Peyer's patch (tissue), 4 donors: ENCODE results near the gene TOMM22. TPM values are rescaled to one million over a fixed set of nuclear protein-coding genes. Genes with fewer than 3 reads are reported as not detected.

Experiments
- DNase-seq, 3 donors: peaks; one replicate each; pipeline ENCODE4 v3.0.0-alpha.2; 2017 to 2019
- H3K27ac ChIP-seq, 4 donors: fragments of 200-600 bp; sonication (generic); one replicate each; pipeline ENCODE4 v1.5.1; 2016 to 2019
- H3K27me3 ChIP-seq, 2 donors: fragments of 200-600 bp; sonication (generic); one replicate each; pipeline ENCODE4 v1.5.1; 2019
- H3K36me3 ChIP-seq, 3 donors: fragments of 200-600 bp; sonication (generic); one replicate each; pipeline ENCODE4 v1.5.1; 2016 to 2019
- H3K4me1 ChIP-seq, 4 donors: fragments of 200-600 bp; sonication (generic); one replicate each; pipeline ENCODE4 v1.5.1; 2016 to 2019
- H3K4me3 ChIP-seq, 4 donors: fragments of 200-600 bp; sonication (generic); 1 replicate in 3 of 4; 2 replicates in 1 of 4; pipeline ENCODE4 v1.5.1; 2016 to 2019; ENCODE audit warnings: mild to moderate bottlenecking in 1 of 4
- H3K9me3 ChIP-seq, 4 donors: fragments of 200-600 bp; sonication (generic); one replicate each; pipeline ENCODE4 v1.5.1; 2016 to 2019; ENCODE audit warnings: mild to moderate bottlenecking in 1 of 4
- POLR2A ChIP-seq, 2 donors: fragments of 450-650 bp; IDR thresholded peaks; one replicate each; pipeline ENCODE4 v1.5.1; 2017; ENCODE audit warnings: antibody characterized with exemption in 2 of 2, mild to moderate bottlenecking in 2 of 2, moderate library complexity in 2 of 2
- total RNA-seq, 4 donors: library from RNA; depleted of rRNA; stranded (reverse); fragments of >200 nt; gene quantifications; one replicate each; pipeline ENCODE4 v1.1.0, GENCODE V29; 2016
- TF ChIP-seq, protein P1 (sequence below), 6 experiments: fragments of 450-650 bp in 4 of 6; fragments of 200-600 bp in 2 of 6; sonication (generic) in 1 of 6; IDR thresholded peaks; one replicate each; pipeline ENCODE4 v1.5.1; 2017 to 2019; ENCODE audit warnings: antibody characterized with exemption in 6 of 6, mild to moderate bottlenecking in 3 of 6, moderate library complexity in 1 of 6

The TOMM22 gene
- total RNA-seq, 4 donors from 2014 or later, result 19.6 to 35.5 (median 28.9) TPM

DNA sequence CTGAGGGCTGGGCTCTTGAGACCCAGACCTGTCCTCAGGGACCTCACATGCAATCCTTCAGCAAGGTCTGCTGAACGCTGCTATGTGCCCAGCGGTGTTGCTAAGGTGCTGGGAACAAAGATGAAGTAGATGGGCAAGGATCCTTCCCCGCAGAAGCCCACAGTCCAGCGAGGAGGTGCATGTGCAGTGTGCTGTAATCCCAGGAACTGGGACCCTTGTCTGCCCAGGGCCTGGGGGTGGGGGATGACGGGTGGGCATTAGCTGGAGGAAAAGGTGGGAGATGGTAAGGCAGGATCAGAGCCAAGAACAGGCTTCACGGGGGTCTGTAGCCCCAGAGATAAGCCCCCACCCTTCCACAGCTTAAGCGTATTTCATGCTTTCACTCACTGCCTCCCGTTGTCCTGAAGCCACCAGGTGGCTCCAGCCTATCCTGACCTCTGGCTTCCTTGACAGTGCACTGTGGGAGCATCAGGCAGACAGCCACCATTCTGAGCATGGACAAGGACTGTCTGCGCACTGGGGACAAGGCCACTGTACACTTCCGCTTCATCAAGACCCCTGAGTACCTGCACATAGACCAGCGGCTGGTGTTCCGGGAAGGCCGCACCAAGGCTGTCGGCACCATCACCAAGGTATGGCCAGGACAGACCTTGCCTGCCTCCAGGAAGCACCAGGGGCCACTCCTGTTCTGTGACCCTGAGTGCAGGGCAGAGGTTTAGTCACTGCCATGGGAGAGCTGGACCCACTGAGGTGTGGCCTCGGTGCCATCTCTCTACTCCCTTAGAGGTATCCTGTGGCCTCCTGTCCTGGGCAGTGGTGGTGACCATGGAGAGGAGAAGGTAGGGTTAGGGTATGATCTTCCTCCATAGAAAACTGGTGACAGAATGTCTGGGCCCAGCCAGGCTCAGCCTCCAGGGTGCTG is 46.0 kb downstream of the TOMM22 start:
- peaks cover 0 to 100% (median 5%) of the 10 kb centered on the region in 3 donors for H3K36me3 ChIP-seq
- DNase-seq, result no peak
- no peak for TF ChIP-seq POLR2A (IDR thresholded peaks at IDR 0.05)
- TF ChIP-seq, protein P1, sequence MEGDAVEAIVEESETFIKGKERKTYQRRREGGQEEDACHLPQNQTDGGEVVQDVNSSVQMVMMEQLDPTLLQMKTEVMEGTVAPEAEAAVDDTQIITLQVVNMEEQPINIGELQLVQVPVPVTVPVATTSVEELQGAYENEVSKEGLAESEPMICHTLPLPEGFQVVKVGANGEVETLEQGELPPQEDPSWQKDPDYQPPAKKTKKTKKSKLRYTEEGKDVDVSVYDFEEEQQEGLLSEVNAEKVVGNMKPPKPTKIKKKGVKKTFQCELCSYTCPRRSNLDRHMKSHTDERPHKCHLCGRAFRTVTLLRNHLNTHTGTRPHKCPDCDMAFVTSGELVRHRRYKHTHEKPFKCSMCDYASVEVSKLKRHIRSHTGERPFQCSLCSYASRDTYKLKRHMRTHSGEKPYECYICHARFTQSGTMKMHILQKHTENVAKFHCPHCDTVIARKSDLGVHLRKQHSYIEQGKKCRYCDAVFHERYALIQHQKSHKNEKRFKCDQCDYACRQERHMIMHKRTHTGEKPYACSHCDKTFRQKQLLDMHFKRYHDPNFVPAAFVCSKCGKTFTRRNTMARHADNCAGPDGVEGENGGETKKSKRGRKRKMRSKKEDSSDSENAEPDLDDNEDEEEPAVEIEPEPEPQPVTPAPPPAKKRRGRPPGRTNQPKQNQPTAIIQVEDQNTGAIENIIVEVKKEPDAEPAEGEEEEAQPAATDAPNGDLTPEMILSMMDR (IDR thresholded peaks at IDR 0.05), result no peak
- no peak overlapping the region for H3K4me3 ChIP-seq
- H3K9me3 ChIP-seq, result no peaks in the 10 kb centered on the region
- no peak overlapping the region for H3K27ac ChIP-seq
- peaks cover 0 to 7% (median 0%) of the 10 kb centered on the region in 4 donors for H3K4me1 ChIP-seq
- no peaks in the 10 kb centered on the region for H3K27me3 ChIP-seq

DNA sequence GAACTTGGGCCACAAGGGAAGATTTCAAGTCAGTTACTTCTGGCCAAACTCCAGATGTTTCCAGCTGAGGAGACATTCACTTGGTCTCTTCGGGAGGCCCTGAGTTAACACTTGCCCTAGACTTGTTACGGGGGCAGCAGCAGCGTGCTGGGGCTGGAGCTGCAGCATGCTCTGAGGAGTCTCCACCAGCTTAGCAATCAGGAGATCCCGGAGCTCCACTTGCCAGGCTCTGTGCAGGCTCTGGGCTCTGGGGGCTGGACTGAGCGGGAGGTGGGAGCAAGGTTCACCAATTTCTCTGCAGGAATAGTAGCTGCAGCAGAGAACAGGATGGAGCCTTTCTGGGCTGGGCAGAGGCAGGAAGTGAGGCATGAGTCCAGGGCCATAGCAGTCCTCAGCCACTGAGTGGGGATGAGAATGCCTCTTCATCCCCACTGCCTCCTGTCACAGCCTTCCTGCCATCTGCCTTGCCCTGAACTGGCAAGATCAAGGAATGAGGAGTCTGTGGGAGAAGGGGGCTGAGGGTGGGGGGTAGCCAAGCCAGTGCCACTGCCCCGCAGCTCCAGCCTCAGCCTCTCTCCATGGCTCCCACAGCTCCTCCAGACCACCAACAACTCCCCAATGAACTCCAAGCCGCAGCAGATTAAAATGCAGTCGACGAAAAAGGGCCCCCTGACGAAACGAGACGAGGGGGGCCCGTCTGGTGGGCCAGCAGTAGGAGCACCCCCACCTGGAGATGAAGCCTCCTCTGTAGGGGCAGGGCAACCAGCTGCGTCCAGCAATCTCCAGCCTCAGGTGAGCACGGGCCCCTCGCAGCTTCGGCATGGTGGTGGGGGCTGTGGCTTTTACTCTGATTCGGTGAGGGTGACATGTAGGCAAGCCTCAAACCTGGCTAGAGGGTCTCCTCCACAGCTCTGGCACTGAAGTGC is 47.4 kb downstream of the TOMM22 start:
- Histone ChIP-seq H3K27ac (no peak overlapping the region), H3K9me3 (no peaks in the 10 kb centered on the region), H3K36me3 (peaks cover 0 to 88% (median 5%) of the 10 kb centered on the region in 3 donors), H3K27me3 (no peaks in the 10 kb centered on the region), H3K4me1 (peaks cover 0 to 21% (median 1%) of the 10 kb centered on the region in 4 donors), H3K4me3 (no peak overlapping the region)
- no peak for TF ChIP-seq POLR2A (IDR thresholded peaks at IDR 0.05)
- TF ChIP-seq, protein P1 (IDR thresholded peaks at IDR 0.05), result no peak
- no peak for DNase-seq

DNA sequence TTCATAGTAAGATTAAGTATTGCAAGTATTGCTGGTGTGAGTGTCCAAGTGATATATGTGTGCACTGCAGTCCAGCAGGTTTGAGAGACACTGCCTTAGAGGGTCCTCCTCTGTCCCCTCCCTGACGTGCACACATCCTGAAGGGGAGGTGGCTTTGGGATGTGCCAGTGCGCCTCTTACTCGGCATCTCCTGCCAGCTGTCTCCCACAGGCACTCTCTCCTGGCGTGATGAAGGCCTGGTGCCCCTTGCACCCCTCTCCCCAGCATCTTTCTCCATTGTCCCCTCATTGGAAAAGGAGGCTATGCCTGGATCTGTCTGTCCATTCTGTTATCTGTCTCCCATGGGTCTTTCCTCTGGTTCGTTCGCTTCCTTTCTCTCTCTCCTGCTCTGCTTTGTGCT is 48.2 kb downstream of the TOMM22 start:
- no peak overlapping the region for H3K27ac ChIP-seq
- DNase-seq, result no peak

DNA sequence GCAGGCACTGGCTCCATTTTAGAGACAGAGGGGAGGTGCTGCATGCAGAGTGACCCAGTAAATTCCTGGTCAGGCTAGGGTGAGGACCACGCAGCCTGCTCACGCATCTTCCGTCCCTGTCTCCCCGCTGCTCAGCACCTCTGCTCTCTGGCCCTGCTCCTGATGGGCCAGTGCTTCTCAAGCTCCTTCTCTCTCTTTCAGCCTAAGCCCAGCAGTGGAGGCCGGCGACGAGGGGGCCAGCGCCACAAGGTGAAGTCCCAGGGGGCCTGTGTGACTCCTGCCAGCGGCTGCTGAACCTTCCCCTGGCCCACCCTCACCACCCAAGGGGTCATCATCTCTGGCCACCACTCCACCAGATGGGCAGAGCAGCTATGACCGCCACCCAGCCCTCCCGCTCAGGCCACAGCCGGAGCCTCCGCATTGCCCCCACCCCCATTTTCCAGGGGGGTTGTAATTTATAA is 48.7 kb downstream of the TOMM22 start:
- Histone ChIP-seq H3K4me1 (peaks cover 0 to 34% (median 1%) of the 10 kb centered on the region in 4 donors), H3K4me3 (no peak overlapping the region), H3K9me3 (no peaks in the 10 kb centered on the region), H3K27me3 (no peaks in the 10 kb centered on the region), H3K27ac (no peak overlapping the region), H3K36me3 (peaks cover 0 to 82% (median 5%) of the 10 kb centered on the region in 3 donors)
- DNase-seq, result no peak
- TF ChIP-seq, protein P1 (IDR thresholded peaks at IDR 0.05), result no peak
- no peak for TF ChIP-seq POLR2A (IDR thresholded peaks at IDR 0.05)

More for the DNA sequence above, 48.2 kb downstream of the TOMM22 start:
- H3K27me3 ChIP-seq, result no peaks in the 10 kb centered on the region
- no peak overlapping the region for H3K4me3 ChIP-seq
- peaks cover 0 to 82% (median 5%) of the 10 kb centered on the region in 3 donors for H3K36me3 ChIP-seq
- peaks cover 0 to 29% (median 1%) of the 10 kb centered on the region in 4 donors for H3K4me1 ChIP-seq
- no peaks in the 10 kb centered on the region for H3K9me3 ChIP-seq
- TF ChIP-seq, protein P1 (IDR thresholded peaks at IDR 0.05), result no peak
- no peak for TF ChIP-seq POLR2A (IDR thresholded peaks at IDR 0.05)

DNA sequence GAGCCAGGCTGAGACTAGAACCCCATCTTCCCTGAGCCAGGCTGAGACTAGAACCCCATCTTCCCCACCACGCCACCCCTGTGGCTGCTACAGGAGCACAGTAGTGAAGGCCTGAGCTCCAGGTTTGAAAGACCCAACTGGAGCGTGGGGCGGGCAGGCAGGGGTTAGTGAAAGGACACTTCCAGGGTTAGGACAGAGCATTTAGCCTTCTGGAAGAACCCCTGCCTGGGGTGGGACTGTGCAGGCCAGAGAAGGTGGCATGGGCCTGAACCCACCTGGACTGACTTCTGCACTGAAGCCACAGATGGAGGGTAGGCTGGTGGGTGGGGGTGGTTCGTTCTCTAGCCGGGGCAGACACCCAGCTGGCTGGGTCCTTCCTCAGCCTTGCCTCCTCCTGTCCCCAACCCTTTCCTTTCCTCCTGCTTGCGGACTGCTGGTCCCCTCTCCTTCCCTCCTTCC is 50.0 kb downstream of the TOMM22 start:
- DNase-seq, result no peak
- Histone ChIP-seq H3K27me3 (no peaks in the 10 kb centered on the region), H3K9me3 (no peaks in the 10 kb centered on the region), H3K4me1 (peaks cover 0 to 34% (median 1%) of the 10 kb centered on the region in 4 donors), H3K27ac (no peak overlapping the region), H3K36me3 (peaks cover 0 to 82% (median 5%) of the 10 kb centered on the region in 3 donors), H3K4me3 (no peak overlapping the region)
- TF ChIP-seq, protein P1 (IDR thresholded peaks at IDR 0.05), result no peak
- no peak for TF ChIP-seq POLR2A (IDR thresholded peaks at IDR 0.05)
